Measurements from ENCODE around the gene PNLDC1. TPM values are rescaled to one million over a fixed set of nuclear protein-coding genes. Genes with fewer than 3 reads are reported as not detected.

PNLDC1 gene
- total and polyA plus RNA-seq, 2 of the 4 experiments (the other 2 are of a cell fraction) = not detected

DNA sequence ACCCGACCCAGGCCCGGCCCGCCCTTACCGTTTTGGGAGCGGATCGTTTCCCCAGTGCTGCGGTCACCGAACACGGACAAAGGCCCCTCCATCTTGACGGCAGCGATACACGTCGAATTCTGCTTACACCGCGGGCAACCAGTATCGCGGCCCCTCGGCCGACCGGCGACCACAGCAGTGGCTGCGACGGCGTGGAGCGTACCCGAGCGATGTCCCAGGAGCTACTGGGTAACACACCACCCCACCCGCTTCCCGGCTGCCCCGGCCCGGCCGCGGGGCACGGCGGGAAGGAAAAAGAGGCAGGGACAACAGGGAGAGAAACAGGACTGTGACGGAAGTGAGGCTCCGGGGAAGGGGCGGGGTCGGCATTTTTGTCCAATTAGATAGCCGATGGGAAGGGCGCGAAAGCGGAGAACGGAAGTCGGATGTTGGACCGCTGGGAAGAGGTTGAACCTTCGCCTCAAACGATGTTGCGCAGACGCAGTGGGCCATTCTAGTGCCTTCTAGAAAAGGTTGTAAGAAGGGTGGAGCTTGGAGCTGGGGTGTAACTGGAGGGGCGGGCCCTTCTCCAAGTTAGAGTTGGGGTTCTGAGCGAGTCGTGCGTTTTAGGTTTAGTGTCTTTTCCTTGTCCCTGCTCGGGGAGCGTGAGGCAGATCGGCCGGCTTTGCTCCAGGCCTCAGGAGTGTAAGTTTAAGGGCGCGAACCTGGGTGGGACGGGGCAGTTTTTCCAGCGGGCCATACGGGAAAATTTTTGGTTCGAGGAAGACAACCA lies 10.5 kb upstream of the PNLDC1 start, which contains the start of gene TCP1:
Gene TCP1, minus strand, starts transcription at position 226 of the 772 bp plus-strand sequence. Its CDS starts 134 bp downstream, at position 92.
- CTCF ChIA-PET = interaction anchor here (0.7 to 1.3 kb wide), 2 partner anchors 17 to 98 kb away, joined by 3 to 5 read pairs; no protein-coding TSS in a partner anchor
- H3K36me3 ChIP-seq (ENCODE audit: control insufficient read depth, insufficient read depth, low read length) = peaks cover 10% of the 10 kb centered on the region
- in situ Hi-C loops (cut with MboI; ENCODE audit: low sequenced_read_pairs) = no loop called here

More for the DNA sequence above, 10.5 kb upstream of the PNLDC1 start, which contains the start of gene TCP1:
- dilution Hi-C loops (cut with HindIII; ENCODE audit: low sequenced_read_pairs, unreplicated experiment) (no loop called here), intact Hi-C loops (cut with micrococcal nuclease) (loop anchor here (1.0 to 2.0 kb wide), 3 partner anchors 62 to 151 kb away; partner anchors contain the start of gene WTAP)
- peaks cover 13 to 33% of the 10 kb centered on the region in 2 experiments for H3K79me1 ChIP-seq (ENCODE audit: low read depth in 1 of 2, low read length in 2 of 2)
- H3K9me1 ChIP-seq (ENCODE audit: insufficient read depth, low read length) = no peaks in the 10 kb centered on the region
- ATAC-seq (ENCODE audit: low read depth) (peak; percentile 89), DNase-seq (peak; percentile 99)
- peak within 1 kb of the TSS; percentile 30 for H3K18ac ChIP-seq (ENCODE audit: low read depth, low read length)
- H4K5ac ChIP-seq (ENCODE audit: low read depth, low read length) = peak within 1 kb of the TSS; percentile 76
- TF ChIP-seq MXI1 (IDR thresholded peaks at IDR 0.05; ENCODE audit: borderline replicate concordance, low read depth, low read length) = peak; percentile 90
- TF ChIP-seq POLR2A (IDR thresholded peaks at IDR 0.05; ENCODE audit: low read depth, low read length) = peak; percentile 95
- peak; percentile 47; the same call in 1 of the 2 replicates for TF ChIP-seq MAZ (IDR thresholded peaks at IDR 0.05; ENCODE audit: borderline replicate concordance, low read depth, low read length)
- TF ChIP-seq CHD1 (IDR thresholded peaks at IDR 0.05; ENCODE audit: low read depth, low read length) = no peak
- H3K23ac ChIP-seq (ENCODE audit: low read depth, low read length) = peak within 1 kb of the TSS; percentile 95
- H3K27me3 ChIP-seq (ENCODE audit: control insufficient read depth, insufficient read depth, low read length) = no peaks in the 10 kb centered on the region
- peak within 1 kb of the TSS; percentile 91 for H3K14ac ChIP-seq (replicated peaks; ENCODE audit: low read depth, low read length)
- H3K56ac ChIP-seq (ENCODE audit: extremely low read depth, insufficient read depth, low read length) = peak within 1 kb of the TSS; percentile 79
- H4K8ac ChIP-seq (ENCODE audit: low read depth in 2 of 2, low read length in 2 of 2) = peak within 1 kb of the TSS; percentile 74 to 89
- H3K4me3 ChIP-seq (ENCODE audit: insufficient read depth, low read depth, low read length) = peak within 1 kb of the TSS; percentile 89
- H3K4me1 ChIP-seq (ENCODE audit: control insufficient read depth, insufficient read depth, low read length) = peaks cover 4% of the 10 kb centered on the region
- H3K9ac ChIP-seq (ENCODE audit: low read depth, low read length) = peak within 1 kb of the TSS; percentile 90
- peak within 1 kb of the TSS; percentile 90 for H3K4ac ChIP-seq (ENCODE audit: low read depth, low read length)
- no peaks in the 10 kb centered on the region for H3K9me3 ChIP-seq (ENCODE audit: control insufficient read depth, insufficient read depth, low read length)
- peaks cover 16% of the 10 kb centered on the region for H4K20me1 ChIP-seq (ENCODE audit: insufficient read depth, low read length)
- 0% methylated on average over 10 of the region's 64 CpGs; no CpG with 5 or more reads in 1 of the 2 experiments for WGBS, 2 experiments (ENCODE audit: extremely low coverage in 2 of 2, insufficient read length in 1 of 2)
- peak within 1 kb of the TSS; percentile 96 for H2AFZ ChIP-seq (replicated peaks; ENCODE audit: low read length, poor library complexity)
- peak within 1 kb of the TSS; percentile 75 for H2BK5ac ChIP-seq (ENCODE audit: low read depth, low read length, poor library complexity, severe bottlenecking)
- H2BK15ac ChIP-seq (ENCODE audit: low read depth, low read length) = peak within 1 kb of the TSS; percentile 9; the same call in 1 of the 3 replicates
- peak within 1 kb of the TSS; percentile 91 for H3K27ac ChIP-seq (ENCODE audit: insufficient read depth, low read length)
- peak within 1 kb of the TSS; percentile 98 for H2AK9ac ChIP-seq (replicated peaks; ENCODE audit: low read depth, low read length, poor library complexity)
- H2BK20ac ChIP-seq (ENCODE audit: low read depth, low read length) = no peak within 1 kb of the TSS
- POLR2A ChIA-PET (ENCODE audit: unreplicated experiment) = interaction anchor here (0.5 to 1.0 kb wide), 3 partner anchors 26 to 1976 kb away, joined by 3 to 6 read pairs (median 3); no protein-coding TSS in a partner anchor
- H3K4me2 ChIP-seq (ENCODE audit: low read depth, low read length) = peak within 1 kb of the TSS; percentile 85
- no TSS peak for BruUV-seq (replicated peaks)
- H4K91ac ChIP-seq (ENCODE audit: insufficient read depth, low read depth, low read length) = peak within 1 kb of the TSS; percentile 89
- peak within 1 kb of the TSS; percentile 54 for H2BK120ac ChIP-seq (ENCODE audit: low read depth, low read length)
- peak within 1 kb of the TSS; percentile 77 for H2AK5ac ChIP-seq (ENCODE audit: low read depth, low read length)
